Neural progenitor cell (in vitro differentiated cells): ENCODE results near the gene PSME4. TPM values are rescaled to one million over a fixed set of nuclear protein-coding genes. Genes with fewer than 3 reads are reported as not detected.

Experiments used
- DNase-seq: peaks from one replicate; pipeline ENCODE4 v3.0.0-alpha.2; 2016; ENCODE audit warnings: low spot score
- H2AFZ ChIP-seq: fragments of 200-600 bp; sonication (generic); replicated peaks from 2 replicates; pipeline ENCODE4 v1.6.1; 2016; ENCODE audit warnings: antibody characterized with exemption
- H3F3A ChIP-seq: fragments of 200-600 bp; sonication (generic); 2 replicates; pipeline ENCODE4 v1.6.1; 2016; ENCODE audit warnings: antibody characterized with exemption, low read depth
- H3K27ac ChIP-seq: fragments of 200-600 bp; sonication (generic); 2 replicates; pipeline ENCODE4 v1.5.1; 2016; ENCODE audit warnings: mild to moderate bottlenecking
- H3K27me3 ChIP-seq: fragments of 200-600 bp; sonication (generic); 2 replicates; pipeline ENCODE4 v1.6.1; 2016; ENCODE audit warnings: mild to moderate bottlenecking, moderate library complexity
- H3K36me3 ChIP-seq: fragments of 200-600 bp; sonication (generic); 2 replicates; pipeline ENCODE4 v1.5.1; 2016
- H3K4me1 ChIP-seq: fragments of 200-600 bp; sonication (generic); 2 replicates; pipeline ENCODE4 v1.6.1; 2016; ENCODE audit warnings: mixed run types
- H3K4me2 ChIP-seq: fragments of 200-600 bp; sonication (generic); 2 replicates; pipeline ENCODE4 v1.6.1; 2016
- H3K4me3 ChIP-seq: fragments of 200-600 bp; sonication (generic); 2 replicates; pipeline ENCODE4 v1.5.1; 2016
- H3K79me2 ChIP-seq: fragments of 200-600 bp; sonication (generic); 2 replicates; pipeline ENCODE4 v1.6.1; 2016; ENCODE audit warnings: low read depth
- H3K9ac ChIP-seq: fragments of 200-600 bp; sonication (generic); 2 replicates; pipeline ENCODE4 v1.6.1; 2016
- H3K9me3 ChIP-seq: fragments of 200-600 bp; sonication (generic); 2 replicates; pipeline ENCODE4 v1.5.1; 2016; ENCODE audit warnings: low read depth
- H4K20me1 ChIP-seq: fragments of 200-600 bp; sonication (generic); 2 replicates; pipeline ENCODE4 v1.6.1; 2016; ENCODE audit warnings: low read depth
- H3K27ac Mint-ChIP-seq: 3 replicates; pipeline ENCODE4 v1.8.0; 2021; ENCODE audit warnings: mixed read lengths
- H3K27me3 Mint-ChIP-seq: 2 replicates; pipeline ENCODE4 v1.8.0; 2022; ENCODE audit warnings: low read depth, mild to moderate bottlenecking, inconsistent platforms, moderate library complexity, mixed read lengths; ENCODE audit not compliant: insufficient read depth
- H3K36me3 Mint-ChIP-seq: 3 replicates; pipeline ENCODE4 v1.8.0; 2021; ENCODE audit warnings: mixed read lengths
- H3K4me1 Mint-ChIP-seq: 3 replicates; pipeline ENCODE4 v1.8.0; 2021; ENCODE audit warnings: mixed read lengths
- H3K4me3 Mint-ChIP-seq: 3 replicates; pipeline ENCODE4 v1.8.0; 2021; ENCODE audit warnings: mild to moderate bottlenecking, moderate library complexity, mixed read lengths
- H3K9me3 Mint-ChIP-seq: 3 replicates; pipeline ENCODE4 v1.8.0; 2020; ENCODE audit warnings: mixed read lengths
- CTCF ChIP-seq: fragments of 200-600 bp; sonication (generic); IDR thresholded peaks from 2 replicates; pipeline ENCODE4 v1.5.1; 2017; ENCODE audit warnings: antibody characterized with exemption, mild to moderate bottlenecking
- EZH2 ChIP-seq: fragments of 200-600 bp; sonication (generic); IDR thresholded peaks from 2 replicates; pipeline ENCODE4 v1.6.1; 2017; ENCODE audit warnings: antibody characterized with exemption, mild to moderate bottlenecking, moderate library complexity
- EZH2phosphoT487 ChIP-seq: fragments of 200-600 bp; sonication (generic); IDR thresholded peaks from 2 replicates; pipeline ENCODE4 v1.6.1; 2017; ENCODE audit warnings: antibody characterized with exemption
- microRNA-seq: library from miRNA; unstranded; fragments of <30 nt; microRNA quantifications from one replicate; pipeline ENCODE4, GENCODE V29; 2016
- small RNA-seq: library from RNA; depleted of rRNA; stranded (forward); fragments of <200 nt; gene quantifications from one replicate; pipeline ENCODE3, GENCODE V24; 2015
- total RNA-seq: library from RNA; depleted of rRNA; stranded (reverse); fragments of >200 nt; gene quantifications from 2 replicates; pipeline ENCODE4 v1.2.3, GENCODE V29; 2015; ENCODE audit warnings: low replicate concordance

Gene PSME4
- total RNA-seq, 1 donor from 2014 or later = 72.1 TPM

GRCh38 chr2:53819634-53820033 lies 151.2 kb downstream of the PSME4 start:
- no peaks in the 10 kb centered on the region for H3K9me3 Mint-ChIP-seq
- H2AFZ ChIP-seq = no peak overlapping the region
- no peak for DNase-seq
- H3K4me1 Mint-ChIP-seq = no peaks in the 10 kb centered on the region
- no peaks in the 10 kb centered on the region for H3K9me3 ChIP-seq
- peaks cover 2% of the 10 kb centered on the region for H3K27me3 Mint-ChIP-seq
- no peak overlapping the region for H3K9ac ChIP-seq
- H3K27ac ChIP-seq = no peak overlapping the region
- H3K79me2 ChIP-seq = no peaks in the 10 kb centered on the region
- H3K36me3 Mint-ChIP-seq = peaks cover 10% of the 10 kb centered on the region
- no peaks in the 10 kb centered on the region for H4K20me1 ChIP-seq
- no peak overlapping the region for H3K27ac Mint-ChIP-seq
- H3K4me3 ChIP-seq = no peak overlapping the region
- H3K36me3 ChIP-seq = peaks cover 4% of the 10 kb centered on the region
- H3F3A ChIP-seq = no peaks in the 10 kb centered on the region
- no peak overlapping the region for H3K4me3 Mint-ChIP-seq
- TF ChIP-seq CTCF (no peak), EZH2phosphoT487 (no peak)
- H3K27me3 ChIP-seq = no peaks in the 10 kb centered on the region
- no peak overlapping the region for H3K4me2 ChIP-seq
- no peaks in the 10 kb centered on the region for H3K4me1 ChIP-seq

- peaks cover 10% of the 10 kb centered on the region for H3K36me3 Mint-ChIP-seq
- no peak overlapping the region for H3K4me3 Mint-ChIP-seq
Measured at GRCh38 chr2:53818854-53819435, 151.8 kb downstream of the PSME4 start.

More at GRCh38 chr2:53818854-53819435, 151.8 kb downstream of the PSME4 start:
- no peaks in the 10 kb centered on the region for H3K4me1 ChIP-seq
- DNase-seq = no peak
- H3K36me3 ChIP-seq = peaks cover 4% of the 10 kb centered on the region
- Mint-ChIP-seq H3K4me1 (no peaks in the 10 kb centered on the region), H3K27me3 (peaks cover 2% of the 10 kb centered on the region), H3K9me3 (no peaks in the 10 kb centered on the region), H3K27ac (no peak overlapping the region)
- H3K4me3 ChIP-seq = no peak overlapping the region
- no peaks in the 10 kb centered on the region for H3K9me3 ChIP-seq
- H4K20me1 ChIP-seq = no peaks in the 10 kb centered on the region
- H3K27ac ChIP-seq = no peak overlapping the region
- no peaks in the 10 kb centered on the region for H3K79me2 ChIP-seq
- no peaks in the 10 kb centered on the region for H3F3A ChIP-seq
- no peak for TF ChIP-seq EZH2
- TF ChIP-seq CTCF = no peak
- TF ChIP-seq EZH2phosphoT487 = no peak
- no peaks in the 10 kb centered on the region for H3K27me3 ChIP-seq
- no peak overlapping the region for H3K9ac ChIP-seq
- H3K4me2 ChIP-seq = no peak overlapping the region
- H2AFZ ChIP-seq = no peak overlapping the region

Small RNA genes lying within 50 kb of the gene (microRNA-seq; reads per million reads assigned to microRNA genes)
- gene MIR3682 = not detected

Small RNA genes lying within 50 kb of the gene (small RNA-seq; reads per million reads assigned to genes)
- not detected for gene MIR3682

Other genes starting within 250 kb of the PSME4 start
- gene CHAC2, start 203.2 kb downstream of the PSME4 start, total RNA-seq = 3.6 and 4.5 TPM in 2 replicates
- 49.2 and 71.9 TPM in 2 replicates for gene ASB3, start 184.0 kb downstream of the PSME4 start, total RNA-seq
- gene ERLEC1, start 183.9 kb downstream of the PSME4 start, total RNA-seq = 33.3 and 43.4 TPM in 2 replicates
- gene GPR75, start 111.0 kb downstream of the PSME4 start, total RNA-seq = 0.94 and 1.1 TPM in 2 replicates
- gene ACYP2, start 144.6 kb upstream of the PSME4 start, total RNA-seq = 9.7 and 10.4 TPM in 2 replicates